ELF-1 (cell line): ENCODE results near the gene SVEP1.
"Not testable (repeated sequence)": the region's sequence is repeated elsewhere in the genome, so short reads cannot be mapped to it uniquely, and the experiment has no call there.

Source experiments
- DNase-seq: peaks from one replicate; pipeline ENCODE4 v3.0.0-alpha.2; 2016; ENCODE audit warnings: low read depth, low spot score

The SVEP1 gene

GRCh38 chr9:110579034-110579861 lies at the start of gene SVEP1:
Gene SVEP1 (minus strand): TSS chr9:110579741. CDS start chr9:110579543, 198 bp downstream.
- peak; percentile 88 for DNase-seq

GRCh38 chr9:110626101-110626829 lies 46.7 kb upstream of the SVEP1 start:
- no peak for DNase-seq

GRCh38 chr9:110623462-110624025 lies 44.0 kb upstream of the SVEP1 start:
- DNase-seq: peak; percentile 17

- no peak for DNase-seq
These were observed 42.8 kb upstream of the SVEP1 start for GRCh38 chr9:110622368-110622767.

- DNase-seq: no peak
These were observed 41.2 kb upstream of the SVEP1 start for GRCh38 chr9:110620726-110621125.

GRCh38 chr9:110619831-110620230 lies 40.3 kb upstream of the SVEP1 start:
- no peak for DNase-seq

- no peak for DNase-seq
These were observed 36.0 kb upstream of the SVEP1 start for GRCh38 chr9:110615498-110615897.

GRCh38 chr9:110614576-110614975 lies 35.0 kb upstream of the SVEP1 start:
- not testable (repeated sequence) for DNase-seq

GRCh38 chr9:110606179-110606790 lies 26.7 kb upstream of the SVEP1 start:
- no peak for DNase-seq

GRCh38 chr9:110605565-110605964 lies 26.0 kb upstream of the SVEP1 start:
- DNase-seq: no peak

- DNase-seq: no peak
These were observed 24.6 kb upstream of the SVEP1 start for GRCh38 chr9:110604171-110604601.

GRCh38 chr9:110602281-110602680 lies 22.7 kb upstream of the SVEP1 start:
- DNase-seq: peak; percentile 37

- peak; percentile 32 for DNase-seq
These were observed 21.6 kb upstream of the SVEP1 start for GRCh38 chr9:110601098-110601497.

- DNase-seq: peak; percentile 81
These were observed 19.9 kb upstream of the SVEP1 start for GRCh38 chr9:110599468-110599867.

- DNase-seq: peak; percentile 36
These were observed 12.7 kb upstream of the SVEP1 start for GRCh38 chr9:110592044-110592830.

- DNase-seq: peak; percentile 64
These were observed 12.0 kb upstream of the SVEP1 start for GRCh38 chr9:110591526-110591925.

GRCh38 chr9:110590816-110591215 lies 11.3 kb upstream of the SVEP1 start:
- no peak for DNase-seq

GRCh38 chr9:110588296-110588695 lies 8.8 kb upstream of the SVEP1 start:
- no peak for DNase-seq

- DNase-seq: no peak
These were observed 3.7 kb upstream of the SVEP1 start for GRCh38 chr9:110583237-110583636.

- DNase-seq: peak; percentile 58
These were observed 2.6 kb upstream of the SVEP1 start for GRCh38 chr9:110582156-110582555.

GRCh38 chr9:110580850-110581249 lies 1.3 kb upstream of the SVEP1 start:
- DNase-seq: no peak
